Hepatocyte (in vitro differentiated cells): ENCODE data around the gene SLC25A29.
A peak's percentile ranks its signal among the peaks of the same experiment; 100 is the strongest.

ENCODE experiments used
- EZH2 ChIP-seq: fragments of 200-600 bp; sonication (generic); IDR thresholded peaks from 2 replicates; pipeline ENCODE4 v1.6.1; 2016; ENCODE audit warnings: antibody characterized with exemption, mild to moderate bottlenecking, borderline replicate concordance
- EZH2phosphoT487 ChIP-seq: fragments of 200-600 bp; sonication (generic); IDR thresholded peaks from one replicate; pipeline ENCODE4 v1.6.1; 2018; ENCODE audit warnings: antibody characterized with exemption, mild to moderate bottlenecking, low read depth, moderate library complexity; ENCODE audit not compliant: unreplicated experiment, severe bottlenecking
- TF ChIP-seq, protein P1 (sequence below): fragments of 200-600 bp; sonication (generic); IDR thresholded peaks from 2 replicates; pipeline ENCODE4 v1.5.1; 2016; ENCODE audit warnings: antibody characterized with exemption, mild to moderate bottlenecking; ENCODE audit not compliant: poor library complexity

DNA sequence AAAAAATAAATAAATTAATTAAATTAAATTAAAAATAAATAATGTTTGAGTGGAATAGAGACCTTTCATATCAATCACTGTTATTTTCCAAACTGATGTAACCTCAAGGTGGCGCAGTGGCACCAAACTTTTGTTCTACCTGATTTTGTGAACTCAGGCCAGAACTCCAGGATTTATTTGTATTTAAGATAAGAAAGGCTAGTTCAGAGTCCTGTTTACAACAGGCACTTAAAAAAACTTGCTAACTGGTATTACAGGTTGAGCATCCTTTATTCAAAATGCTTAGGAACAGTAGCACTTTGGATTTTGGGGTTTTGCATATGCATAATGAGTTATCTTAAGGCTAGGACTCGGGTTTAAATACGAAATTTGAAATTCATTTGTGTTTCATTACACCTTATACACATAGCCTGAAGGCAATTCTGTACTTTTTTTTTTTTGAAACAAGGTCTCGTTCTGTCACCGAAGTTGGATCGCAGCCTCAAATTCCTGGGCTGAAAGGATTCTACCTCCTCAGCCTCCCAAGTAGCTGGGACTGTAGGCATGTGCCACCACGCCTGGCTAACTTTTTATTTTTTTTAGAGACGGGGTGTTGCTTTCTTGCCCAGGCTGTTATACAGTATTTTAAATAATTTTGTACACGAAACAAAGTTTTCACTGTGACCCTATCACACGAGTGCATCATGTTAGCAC is 34.9 kb downstream of the SLC25A29 start:
- TF ChIP-seq, protein P1, sequence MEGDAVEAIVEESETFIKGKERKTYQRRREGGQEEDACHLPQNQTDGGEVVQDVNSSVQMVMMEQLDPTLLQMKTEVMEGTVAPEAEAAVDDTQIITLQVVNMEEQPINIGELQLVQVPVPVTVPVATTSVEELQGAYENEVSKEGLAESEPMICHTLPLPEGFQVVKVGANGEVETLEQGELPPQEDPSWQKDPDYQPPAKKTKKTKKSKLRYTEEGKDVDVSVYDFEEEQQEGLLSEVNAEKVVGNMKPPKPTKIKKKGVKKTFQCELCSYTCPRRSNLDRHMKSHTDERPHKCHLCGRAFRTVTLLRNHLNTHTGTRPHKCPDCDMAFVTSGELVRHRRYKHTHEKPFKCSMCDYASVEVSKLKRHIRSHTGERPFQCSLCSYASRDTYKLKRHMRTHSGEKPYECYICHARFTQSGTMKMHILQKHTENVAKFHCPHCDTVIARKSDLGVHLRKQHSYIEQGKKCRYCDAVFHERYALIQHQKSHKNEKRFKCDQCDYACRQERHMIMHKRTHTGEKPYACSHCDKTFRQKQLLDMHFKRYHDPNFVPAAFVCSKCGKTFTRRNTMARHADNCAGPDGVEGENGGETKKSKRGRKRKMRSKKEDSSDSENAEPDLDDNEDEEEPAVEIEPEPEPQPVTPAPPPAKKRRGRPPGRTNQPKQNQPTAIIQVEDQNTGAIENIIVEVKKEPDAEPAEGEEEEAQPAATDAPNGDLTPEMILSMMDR, result peak; percentile 62
- TF ChIP-seq EZH2phosphoT487 (no peak), EZH2 (no peak)
